HG02973 (cell line): ENCODE measurements around the gene MORN5.

ENCODE experiments used
- ATAC-seq: cut with Tn5 transposase; IDR thresholded peaks from one replicate; pipeline ENCODE4 v1.9.1; 2021; ENCODE audit warnings: moderate library complexity; ENCODE audit not compliant: unreplicated experiment

The MORN5 gene

DNA sequence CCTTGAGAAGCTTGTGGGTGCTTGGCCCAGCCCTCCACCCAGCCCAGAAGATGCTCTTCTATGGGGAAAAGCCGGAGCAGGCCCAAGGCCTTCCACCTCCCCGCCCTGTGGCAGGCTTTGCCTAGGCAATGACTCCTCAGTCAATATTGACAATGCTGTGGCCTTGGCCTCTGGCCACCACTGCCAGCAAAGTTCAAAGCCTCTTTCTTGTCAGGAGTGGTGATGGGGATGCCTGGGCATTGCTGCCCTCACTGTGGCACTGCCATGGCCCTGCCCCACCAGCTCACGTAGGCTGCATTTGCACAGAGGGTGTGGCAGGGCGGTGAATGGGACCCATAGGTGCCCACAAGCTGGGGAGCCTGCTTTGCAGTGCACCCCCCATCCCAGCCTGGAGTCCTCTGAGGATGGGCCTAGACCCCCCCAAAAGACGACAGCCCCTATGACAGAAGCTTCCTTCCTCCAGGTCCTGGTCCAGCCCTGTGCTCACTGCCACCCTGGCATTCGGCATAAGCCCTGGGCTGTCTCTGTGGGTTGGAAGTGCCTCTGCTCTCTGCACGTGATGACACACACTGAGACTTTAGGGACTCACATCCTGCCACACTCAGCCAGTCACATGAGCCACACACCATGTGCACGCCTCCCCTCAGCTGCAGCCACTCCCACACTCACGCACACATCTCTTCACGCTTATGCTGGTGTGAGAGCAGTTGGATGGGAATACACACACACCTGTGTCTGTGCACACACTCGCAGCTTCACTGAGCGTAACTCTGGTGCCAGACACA, 31.1 kb downstream of the MORN5 start:
- no peak for ATAC-seq

DNA sequence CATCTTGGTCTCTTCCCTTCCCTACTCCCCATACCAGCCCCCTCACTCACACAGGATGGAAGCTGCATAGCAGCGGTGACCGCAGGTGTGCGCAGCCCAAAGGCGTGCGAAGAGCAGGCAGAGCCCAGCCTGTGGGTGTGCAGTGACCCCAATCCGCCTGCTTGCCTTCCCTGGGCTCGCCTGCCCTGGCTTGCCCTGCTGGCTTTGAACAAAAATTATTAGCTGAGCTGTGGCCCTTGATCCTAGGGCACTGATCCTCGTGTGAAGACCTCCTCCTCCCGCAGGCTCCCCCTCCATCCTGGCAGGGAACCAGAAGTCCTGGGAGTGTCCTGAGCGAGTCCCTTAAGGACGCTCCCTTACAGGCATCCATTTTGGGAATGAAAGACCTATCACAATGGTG, 31.9 kb downstream of the MORN5 start:
- ATAC-seq, result no peak

DNA sequence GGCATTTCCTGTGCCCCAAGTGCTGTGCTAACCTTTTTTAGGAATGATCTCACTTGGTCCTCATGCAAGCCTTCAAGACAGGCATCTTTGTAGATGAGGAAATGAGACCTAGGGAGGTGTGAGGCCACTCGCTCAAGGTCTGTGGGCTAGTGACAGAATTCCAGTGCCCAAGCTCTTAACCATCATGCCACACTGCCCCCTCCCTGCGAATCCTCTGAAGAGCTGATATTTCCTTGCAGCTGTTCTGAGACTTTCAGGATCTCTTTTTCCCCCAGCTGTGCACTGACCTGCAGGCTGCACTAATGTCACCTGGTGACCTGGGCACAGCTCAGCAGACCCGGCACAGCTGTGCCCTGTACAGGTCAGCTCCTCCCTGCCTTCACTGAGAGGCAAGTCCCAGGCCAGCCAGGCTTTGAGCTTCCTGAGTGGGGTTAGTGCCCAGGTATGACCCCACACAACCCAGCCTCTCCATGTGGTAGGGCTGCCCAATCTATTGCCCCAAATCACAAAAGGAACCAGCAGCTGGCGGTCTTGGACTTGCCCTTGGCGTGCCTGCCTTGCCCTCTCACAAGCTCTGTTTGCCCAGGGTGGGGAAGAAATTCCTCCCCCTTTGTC, 32.7 kb downstream of the MORN5 start:
- ATAC-seq, result no peak

DNA sequence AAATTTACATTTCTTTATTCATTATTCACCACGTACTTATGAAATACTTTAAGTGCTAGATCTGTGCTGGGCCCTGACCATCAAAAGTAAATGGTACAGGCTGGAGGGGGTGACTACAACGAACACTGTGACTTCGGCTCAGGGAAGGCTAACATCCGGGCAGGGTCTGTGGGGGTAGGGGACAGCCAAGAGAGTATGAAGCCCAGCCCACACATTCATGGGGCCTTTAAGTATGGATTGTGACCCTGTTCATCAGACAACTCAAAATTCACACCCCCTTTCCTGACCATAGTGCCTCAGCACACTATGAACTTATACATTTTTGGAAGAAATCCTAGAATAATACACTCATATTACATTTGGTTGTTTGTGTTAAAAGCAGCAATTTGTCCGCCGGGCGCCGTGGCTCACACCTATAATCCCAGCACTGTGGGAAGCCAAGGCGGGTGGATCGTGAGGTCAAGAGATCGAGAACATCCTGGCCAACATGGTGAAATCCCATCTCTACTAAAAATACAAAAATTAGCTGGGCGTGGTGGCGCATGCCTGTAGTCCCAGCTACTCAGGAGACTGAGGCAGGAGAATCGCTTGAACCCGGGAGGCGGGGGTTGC, 33.3 kb downstream of the MORN5 start:
- ATAC-seq, result no peak

DNA sequence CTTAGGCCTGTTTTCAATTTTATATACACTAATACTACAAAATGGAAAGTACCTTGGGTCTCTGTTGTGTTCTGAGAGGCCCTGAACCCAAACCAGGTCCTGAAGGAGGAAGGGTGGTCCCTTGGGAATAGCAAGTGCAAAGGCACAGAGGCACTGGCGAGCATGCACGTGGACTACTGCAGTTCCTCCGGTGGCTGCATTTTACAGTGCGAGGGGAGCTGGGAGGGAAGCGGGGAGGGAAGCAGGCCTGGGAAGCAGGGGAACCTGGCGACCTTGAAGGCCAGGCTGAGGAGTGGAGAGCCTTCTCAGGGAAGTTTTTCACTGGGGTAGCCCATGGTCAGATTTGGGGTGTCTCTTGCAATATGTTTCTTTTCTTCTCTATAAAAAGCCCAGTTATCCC, 33.9 kb downstream of the MORN5 start:
- ATAC-seq, result no peak

DNA sequence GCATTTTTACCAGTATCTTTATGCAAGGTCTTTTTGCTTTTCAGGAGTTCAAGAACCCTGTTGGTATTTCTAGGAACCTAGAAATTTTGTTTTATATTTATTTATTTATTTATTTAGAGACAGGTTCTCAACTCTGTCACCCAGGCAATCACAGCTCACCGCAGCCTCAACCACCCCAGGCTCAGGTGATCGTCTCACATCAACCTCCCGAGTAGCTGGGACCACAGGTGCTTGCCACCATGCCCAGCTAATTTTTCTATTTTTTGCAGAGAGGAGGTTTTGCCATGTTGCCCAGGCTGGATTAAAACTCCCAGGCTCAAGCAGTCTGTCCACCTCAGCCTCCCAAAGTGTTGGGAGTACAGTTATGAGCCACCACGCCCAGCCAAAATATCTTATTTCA, 36.2 kb downstream of the MORN5 start:
- no peak for ATAC-seq

DNA sequence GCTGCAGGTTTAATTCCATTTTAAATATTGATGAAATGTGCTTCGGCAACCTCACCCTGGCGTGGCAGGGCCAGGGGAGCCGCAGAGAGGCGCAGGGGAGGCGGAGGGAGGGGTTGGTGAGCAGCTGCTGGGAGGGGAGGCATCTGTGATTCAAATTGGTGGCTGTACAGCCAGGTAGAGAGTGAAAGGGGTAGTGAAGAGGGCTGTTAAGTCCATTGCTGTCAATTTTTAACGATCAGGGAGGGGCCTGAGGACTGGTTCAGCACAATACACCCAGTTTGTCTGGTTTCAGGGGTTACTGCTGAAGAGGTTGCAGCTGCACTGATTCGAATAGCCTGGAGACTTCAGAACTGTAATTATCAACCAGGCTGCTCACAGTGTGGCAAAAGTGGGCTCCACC, 37.7 kb downstream of the MORN5 start:
- no peak for ATAC-seq

DNA sequence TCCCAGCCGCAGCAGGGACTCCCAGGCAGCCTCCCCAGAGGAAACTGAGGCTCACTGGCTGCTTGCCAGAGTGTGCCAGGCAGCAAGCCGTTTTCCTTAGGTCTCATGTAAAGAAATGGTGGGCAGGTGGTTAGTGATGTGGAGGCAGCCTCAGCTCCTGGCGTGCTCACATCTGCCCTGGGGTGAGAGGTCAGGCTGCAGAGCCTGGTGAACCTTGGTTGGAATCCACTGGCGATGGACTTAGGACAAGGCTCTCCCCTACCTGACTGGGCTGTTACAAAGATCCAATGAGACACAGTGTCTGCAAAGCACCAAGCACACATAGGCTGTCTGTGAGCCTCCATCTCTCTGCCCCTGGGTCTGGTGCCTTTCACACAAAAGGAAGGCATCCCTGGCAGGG, 38.2 kb downstream of the MORN5 start:
- ATAC-seq, result no peak

DNA sequence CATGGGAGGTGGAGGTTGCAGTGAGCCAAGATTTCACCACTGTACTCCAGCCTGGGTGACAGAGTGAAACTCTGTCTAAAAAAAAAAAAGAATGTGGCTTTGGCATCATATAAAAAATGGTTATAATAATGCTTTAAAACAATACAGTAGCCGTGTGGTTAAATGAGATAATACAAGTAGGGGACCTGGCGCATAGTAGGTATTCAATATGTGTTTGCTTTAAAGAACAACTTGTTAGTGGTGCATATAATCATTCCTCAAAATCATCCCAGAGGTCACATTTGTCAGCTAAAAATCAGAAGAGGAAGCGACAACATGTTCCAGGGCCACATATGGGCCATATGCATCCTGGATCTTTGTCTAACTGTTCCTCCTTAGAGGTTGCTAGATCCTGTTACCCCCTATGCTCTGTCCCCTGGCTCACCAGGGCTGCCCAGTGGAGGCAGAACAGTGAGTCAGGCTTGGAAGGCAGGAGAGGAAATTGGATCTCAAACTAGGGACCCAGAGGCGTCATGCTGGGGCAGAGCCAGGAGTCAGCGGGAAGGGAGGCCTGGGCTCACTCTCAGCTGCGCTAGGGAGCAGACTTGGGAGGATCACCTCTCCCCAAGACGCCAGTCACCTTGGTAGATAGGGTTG, 41.4 kb downstream of the MORN5 start:
- no peak for ATAC-seq

DNA sequence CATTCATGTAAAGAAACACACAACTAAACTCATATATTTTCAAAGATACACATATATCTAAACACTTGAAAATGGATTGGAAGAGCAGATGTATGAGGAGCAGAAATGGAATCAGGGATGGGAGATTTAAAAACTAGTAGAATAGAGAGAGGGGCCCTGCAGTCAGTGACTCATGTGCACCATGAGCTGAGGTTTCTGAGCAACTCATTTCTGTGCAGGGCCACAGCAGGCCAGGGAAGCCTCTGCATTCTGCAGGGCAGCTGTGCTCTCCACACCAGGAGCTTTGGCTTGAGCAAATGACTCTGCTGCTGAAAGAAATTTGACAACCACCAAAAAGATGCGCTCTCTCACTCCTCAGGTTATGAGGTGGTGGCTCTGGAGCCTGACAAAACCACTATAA, 41.9 kb downstream of the MORN5 start:
- ATAC-seq, result no peak

DNA sequence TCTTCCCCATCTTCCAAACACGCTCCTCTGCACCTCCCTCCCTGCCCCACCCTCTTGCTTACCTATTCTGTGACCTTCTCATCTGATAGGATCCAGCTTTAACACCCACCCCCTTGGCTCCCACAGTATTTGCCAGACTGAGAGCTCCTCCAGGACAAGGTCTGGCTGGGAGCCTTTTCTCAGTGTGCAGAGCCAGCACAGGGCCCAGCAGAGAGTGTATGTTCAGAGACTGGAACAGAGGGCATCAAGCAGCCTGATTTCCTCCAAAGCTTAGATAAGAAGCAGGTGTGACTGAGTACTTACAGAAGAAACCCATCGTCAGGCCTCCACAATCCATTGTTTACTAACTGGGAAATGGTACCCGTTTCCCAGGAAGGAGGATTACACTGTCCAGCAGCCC, 42.4 kb downstream of the MORN5 start:
- no peak for ATAC-seq

DNA sequence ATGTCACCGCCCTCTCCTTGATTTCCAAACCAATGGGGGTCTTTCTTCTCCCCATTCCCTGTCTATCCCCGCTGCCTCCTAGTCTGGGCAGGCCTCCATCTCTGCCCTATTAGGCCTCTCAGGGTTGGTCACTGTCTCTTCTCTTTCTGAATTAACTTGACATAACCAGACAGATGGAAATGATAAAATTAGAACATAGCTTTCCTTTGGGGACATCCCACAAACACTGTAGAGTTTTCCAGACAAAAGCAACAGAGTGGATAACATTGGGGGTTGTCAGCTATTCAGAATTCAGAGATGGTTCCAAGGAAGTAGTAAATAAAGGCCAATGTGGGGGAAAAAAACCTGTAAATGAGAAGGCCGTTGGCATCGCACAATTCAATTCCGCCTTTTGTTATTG, 44.3 kb downstream of the MORN5 start:
- ATAC-seq, result no peak

DNA sequence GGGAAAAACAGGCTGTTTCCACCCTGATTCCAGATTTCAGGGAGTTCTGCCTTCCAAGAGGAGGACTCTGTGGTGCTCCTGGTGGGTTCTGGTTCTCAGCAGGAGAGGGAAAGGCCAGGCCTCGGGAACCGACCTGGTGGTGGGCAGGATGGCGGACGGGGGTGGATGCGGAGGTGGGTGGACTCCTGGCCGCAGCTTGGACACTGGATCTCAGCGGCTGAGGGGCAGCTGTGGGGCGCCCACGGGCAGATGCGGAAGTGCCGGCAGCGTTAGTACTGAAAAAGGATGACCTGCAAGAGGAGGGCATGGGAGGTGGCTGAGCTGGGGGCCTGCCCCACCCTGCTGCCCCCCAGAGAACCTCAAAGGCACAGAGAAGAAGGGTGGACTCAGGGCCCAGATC, 44.8 kb downstream of the MORN5 start:
- no peak for ATAC-seq

DNA sequence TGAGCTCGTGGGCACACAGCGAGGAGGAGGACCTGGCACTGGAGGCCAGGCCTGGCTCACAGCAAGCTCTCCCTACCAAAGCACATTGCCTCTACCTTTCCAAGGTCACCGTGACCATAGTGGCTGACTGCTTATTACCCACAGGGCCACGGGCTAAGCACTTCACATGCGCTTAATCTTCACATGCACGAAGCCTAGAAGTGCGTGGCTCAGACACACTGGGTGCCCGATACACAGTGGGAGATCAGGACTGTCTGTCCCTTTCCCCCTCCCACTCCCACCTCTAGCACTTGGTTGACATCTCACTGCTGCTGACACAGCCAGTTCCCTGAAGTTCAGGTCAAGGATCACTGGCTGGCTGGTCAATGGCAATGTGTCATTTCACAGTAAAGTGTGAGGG, 45.5 kb downstream of the MORN5 start:
- ATAC-seq, result no peak

DNA sequence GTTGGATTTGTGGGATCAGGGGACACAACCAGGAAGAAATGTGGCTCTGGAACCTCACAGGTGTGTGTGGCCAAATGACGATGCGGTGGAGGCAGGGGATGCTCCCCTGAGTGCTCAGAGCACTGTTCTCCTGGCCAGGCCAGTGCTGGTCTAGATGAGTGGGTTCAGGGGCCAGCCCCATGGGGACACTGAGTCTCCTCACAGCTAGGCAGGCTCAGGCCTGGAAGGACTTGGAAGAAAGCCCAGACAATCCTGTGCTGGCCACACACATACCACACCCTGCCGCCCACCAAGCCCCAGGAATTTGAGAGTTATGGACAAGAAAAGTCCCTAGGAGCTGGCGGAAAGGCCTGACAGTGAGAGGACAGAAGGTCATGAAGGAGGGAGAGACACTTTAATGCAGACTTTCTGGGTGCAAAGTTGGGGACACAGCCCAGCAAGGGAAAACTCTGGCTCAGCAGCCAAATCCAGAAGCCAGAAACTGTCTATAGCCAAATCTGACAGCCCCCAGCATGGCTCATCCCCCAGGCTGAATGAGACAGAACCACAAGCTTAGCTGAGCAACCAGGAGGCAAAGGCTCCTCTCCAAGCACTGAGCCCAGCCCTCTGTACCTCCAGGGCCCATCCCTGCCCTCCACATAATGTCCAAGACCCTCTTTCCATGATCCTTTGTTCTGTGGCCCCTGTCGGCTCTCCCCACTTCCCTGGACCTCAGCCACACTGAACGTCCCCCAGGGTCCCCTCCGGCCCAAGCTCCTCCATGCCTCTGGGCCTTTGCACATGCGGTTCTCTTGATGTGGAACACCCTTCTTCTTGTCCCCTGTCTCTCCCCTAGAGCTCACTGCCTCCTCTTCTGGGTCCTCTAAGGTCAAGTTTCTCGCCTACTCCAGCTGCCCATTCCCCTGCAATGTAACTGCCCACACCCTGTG, 46.7 kb downstream of the MORN5 start:
- no peak for ATAC-seq

DNA sequence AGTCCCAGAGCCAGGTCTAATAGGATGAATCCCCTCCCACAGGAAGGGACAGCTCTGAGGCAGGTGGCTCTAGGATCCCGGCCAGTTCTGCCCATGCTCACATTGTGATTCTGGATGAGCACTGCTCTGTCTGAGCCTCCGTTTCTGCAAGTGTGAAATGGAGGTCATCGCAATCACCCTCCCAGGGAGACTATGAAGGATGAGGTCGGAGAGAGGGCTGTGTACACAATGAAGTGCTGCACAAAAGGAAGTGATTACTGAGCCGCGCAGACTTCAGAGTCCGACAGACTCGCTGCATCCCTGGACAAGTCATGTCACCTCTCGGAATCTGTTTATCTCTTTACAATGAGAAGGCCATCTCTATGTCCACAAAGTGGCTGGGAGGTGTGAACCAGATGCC, 47.4 kb downstream of the MORN5 start:
- no peak for ATAC-seq

DNA sequence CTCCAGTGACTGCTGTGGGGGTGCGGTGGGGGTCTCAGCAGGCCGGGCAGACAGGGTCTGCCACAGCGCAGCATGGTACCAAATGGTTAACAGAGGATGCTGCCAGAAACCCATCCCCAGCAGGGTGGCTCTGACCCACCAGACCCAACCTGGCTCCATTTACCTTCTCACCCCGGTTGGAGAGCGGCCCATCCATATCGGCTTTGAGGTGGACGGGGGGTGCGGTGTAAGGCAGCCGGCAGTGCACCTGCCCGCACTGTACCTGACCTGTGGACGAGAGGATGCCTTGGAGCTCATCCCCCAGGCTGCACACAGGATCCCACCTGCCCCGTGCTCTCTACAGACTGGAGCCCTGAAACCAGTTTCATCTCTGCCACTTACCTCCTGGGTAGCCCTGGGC, 49.7 kb downstream of the MORN5 start:
- no peak for ATAC-seq

DNA sequence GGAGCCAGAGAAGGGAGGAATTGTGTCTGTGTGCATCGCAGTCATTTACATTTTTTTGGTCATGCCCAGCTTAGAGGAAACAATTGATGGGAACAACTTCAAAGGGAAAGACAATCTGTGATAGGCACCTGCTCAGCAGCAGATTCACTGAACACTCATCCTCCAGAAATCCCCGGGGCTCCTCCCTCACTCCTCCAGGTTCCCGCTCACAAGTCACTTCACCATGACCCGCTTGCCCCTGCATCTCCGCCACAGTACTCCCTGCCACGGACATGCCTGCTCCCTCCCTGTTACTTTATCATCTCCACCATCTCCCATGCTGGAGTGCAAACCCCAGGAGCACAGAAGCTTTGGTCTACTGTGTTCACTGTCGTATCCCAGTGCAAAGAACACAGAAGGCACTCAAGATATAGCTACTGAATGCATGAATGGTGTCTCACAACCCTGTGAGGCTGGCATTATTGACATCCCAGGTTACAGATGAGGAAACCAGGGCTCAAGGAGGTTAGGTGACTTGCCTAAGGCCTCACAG, 52.8 kb downstream of the MORN5 start:
- no peak for ATAC-seq

DNA sequence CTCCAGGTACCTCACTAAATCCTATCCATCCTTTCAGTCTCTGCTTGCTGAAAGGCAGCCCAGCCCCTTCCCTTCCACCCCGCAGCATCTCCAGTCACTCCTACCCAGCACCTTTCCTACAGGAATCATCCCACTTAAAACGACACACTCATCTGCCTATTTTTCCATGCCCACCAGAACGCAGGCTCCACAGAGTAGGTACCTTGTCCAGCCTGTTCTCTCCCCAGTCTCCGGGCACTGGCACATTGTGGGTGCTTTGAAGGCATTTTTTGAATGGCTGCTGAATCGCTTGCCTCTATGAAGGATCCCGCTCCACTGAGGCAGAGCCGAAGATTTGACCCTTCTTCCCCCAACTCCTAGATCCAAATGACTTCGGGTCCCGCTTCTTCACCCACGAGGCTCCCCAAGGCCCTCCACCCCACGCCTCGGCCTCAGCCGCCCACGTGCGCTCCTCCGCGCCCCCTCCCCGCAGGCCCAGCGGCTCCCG, 53.4 kb downstream of the MORN5 start:
- ATAC-seq, result no peak

DNA sequence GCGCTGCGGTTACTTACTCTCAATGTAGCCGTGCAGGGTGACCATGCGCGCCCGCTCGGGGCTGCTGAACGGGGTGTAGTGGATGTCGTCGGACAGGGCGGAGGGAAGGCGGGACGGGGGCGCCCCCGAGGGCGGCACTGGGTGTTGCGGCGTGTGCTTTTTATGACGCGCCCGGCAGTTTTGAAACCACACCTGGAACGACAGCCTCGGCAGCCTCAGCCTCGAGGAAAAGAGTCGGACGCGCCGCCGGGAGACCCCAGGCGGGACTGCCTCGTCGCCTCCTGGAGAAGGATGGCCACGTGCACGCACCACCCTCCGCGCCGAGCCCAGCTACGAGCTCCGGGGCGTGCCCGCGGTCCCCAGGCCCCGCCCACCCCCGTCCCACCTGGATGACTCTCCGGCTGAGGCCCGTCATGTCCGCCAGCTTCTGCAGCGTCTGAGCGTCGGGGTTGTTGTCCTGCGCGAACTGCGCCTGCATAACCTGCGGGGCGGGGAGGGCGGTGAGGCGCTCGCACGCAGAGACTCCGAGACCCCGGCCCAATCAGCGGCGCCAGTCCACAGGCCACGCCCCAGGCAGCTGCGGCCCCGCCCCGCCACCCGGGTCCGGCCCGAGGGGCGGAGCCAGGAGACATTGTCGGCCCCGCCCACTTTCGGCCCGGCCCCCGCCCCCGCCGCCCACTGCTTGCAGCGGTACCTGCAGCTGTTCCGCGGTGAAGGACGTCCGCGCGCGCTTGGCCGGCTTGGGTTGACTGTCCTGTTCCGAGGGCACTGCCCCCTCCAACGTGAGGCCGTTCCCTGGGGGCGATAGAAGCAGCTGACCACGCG, 54.1 kb downstream of the MORN5 start:
- no peak for ATAC-seq
